ENCODE results near the gene TMC5. TPM values are rescaled to one million over a fixed set of nuclear protein-coding genes. Genes with fewer than 3 reads are reported as not detected.

TMC5 gene
- total RNA-seq, 4 donors from 2014 or later, result 3.0 TPM; not detected in 3

Other genes with a start within 250 kb of the TMC5 start
- 1 to 10 TPM; 4.2 to 9.0 (median 6.3) TPM for gene SYT17, start 249.6 kb upstream of the TMC5 start, total RNA-seq
- gene CLEC19A, start 132.2 kb upstream of the TMC5 start, total RNA-seq, result not detected
- 100 to 1,000 TPM in 2 of 4 donors, 10 to 100 TPM in 2; 80.9 to 143 (median 108) TPM for gene GDE1, start 104.2 kb downstream of the TMC5 start, total RNA-seq
- 10 to 100 TPM; 15.9 to 19.1 (median 17.5) TPM for gene CCP110, start 106.1 kb downstream of the TMC5 start, total RNA-seq
- gene VPS35L, start 137.8 kb downstream of the TMC5 start, total RNA-seq, result 10 to 100 TPM; 39.0 to 59.6 (median 46.9) TPM

All from gastroesophageal sphincter (tissue), 4 donors.